NCI-H748 treated with DMSO at 0.1 percent for 48 hours (cell line): Measurements from ENCODE around the gene CTR9.
"Not testable (repeated sequence)": the region's sequence is repeated elsewhere in the genome, so short reads cannot be mapped to it uniquely, and the experiment has no call there.

Source experiments
- DNase-seq: peaks from one replicate; lab custom pipeline; 2025; lab: John Stamatoyannopoulos, UW

The CTR9 gene

DNA sequence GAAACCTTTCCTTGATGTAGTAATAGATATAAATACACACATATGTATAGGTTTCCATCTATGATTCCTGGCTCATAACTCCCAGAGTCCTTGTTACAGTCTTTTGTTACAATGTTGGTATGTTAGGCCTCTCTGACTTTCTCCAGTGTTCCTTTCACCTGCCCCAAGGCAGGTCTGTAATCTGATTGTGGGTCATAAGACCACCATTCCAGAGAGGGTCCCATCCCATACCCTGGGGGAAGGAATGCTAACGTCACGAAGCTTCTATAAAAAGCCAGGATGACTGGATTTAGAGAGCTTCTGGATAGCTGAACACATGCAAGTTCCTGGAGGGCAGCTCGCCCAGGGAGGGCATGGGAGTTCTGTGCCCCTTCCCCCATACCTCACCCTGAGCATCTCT, 71.4 kb downstream of the CTR9 start:
- not testable (repeated sequence) for DNase-seq

GRCh38 chr11:10823152-10823579, 72.1 kb downstream of the CTR9 start:
- no peak for DNase-seq

DNA sequence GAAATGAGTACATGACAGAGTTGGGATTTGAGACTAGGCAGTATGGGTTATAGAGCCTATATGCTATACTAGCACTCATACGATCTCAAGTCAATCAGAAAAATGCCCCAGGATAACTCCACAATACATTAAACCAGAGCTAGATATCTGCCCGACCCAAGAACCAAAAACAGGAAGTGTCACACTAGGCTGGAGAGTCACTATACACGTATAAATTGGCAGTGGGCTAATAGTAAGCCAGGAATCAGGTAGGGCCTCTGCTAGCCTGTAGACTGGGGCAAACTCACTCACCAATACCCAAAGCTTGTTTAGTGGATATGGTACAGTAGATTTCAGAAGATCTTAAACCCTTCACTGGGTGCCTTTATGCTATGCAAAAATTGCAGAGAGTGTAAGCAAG, 73.8 kb downstream of the CTR9 start:
- no peak for DNase-seq

GRCh38 chr11:10828402-10828801, 77.4 kb downstream of the CTR9 start:
- no peak for DNase-seq

GRCh38 chr11:10829139-10829538, 78.1 kb downstream of the CTR9 start:
- no peak for DNase-seq
